Gastrocnemius medialis (tissue), 4 donors: ENCODE measurements around the gene IMPA2. TPM values are rescaled to one million over a fixed set of nuclear protein-coding genes. Genes with fewer than 3 reads are reported as not detected.

ENCODE experiments used
- ATAC-seq, 2 donors: fragments of 150-250 bp; one replicate each; pipeline ENCODE4 v1.9.1; 2016
- DNase-seq, 2 donors: peaks; one replicate each; pipeline ENCODE4 v3.0.0-alpha.2; 2019
- H3K27ac ChIP-seq, 4 donors: fragments of 200-600 bp; sonication (generic); 1 replicate in 1 of 4; 2 replicates in 3 of 4; pipeline ENCODE4 v1.5.1; 2016 to 2018; ENCODE audit warnings: mild to moderate bottlenecking in 2 of 4, moderate library complexity in 1 of 4
- H3K27me3 ChIP-seq, 3 donors: fragments of 200-600 bp; sonication (generic) in 2 of 3; 1 replicate in 1 of 3; 2 replicates in 2 of 3; pipeline versions ENCODE4 v1.5.1 to v1.6.0; 2016 to 2019; ENCODE audit warnings: mild to moderate bottlenecking in 1 of 3, moderate library complexity in 1 of 3
- H3K36me3 ChIP-seq, 2 donors: fragments of 200-600 bp; sonication (generic) in 1 of 2; one replicate each; pipeline ENCODE4 v1.5.1; 2017 to 2018
- H3K4me1 ChIP-seq, 2 donors: fragments of 200-600 bp; sonication (generic) in 1 of 2; one replicate each; pipeline ENCODE4 v1.5.1; 2016 to 2017; ENCODE audit warnings: mild to moderate bottlenecking in 2 of 2
- H3K4me3 ChIP-seq, 4 donors: fragments of 200-600 bp; sonication (generic) in 3 of 4; 1 replicate in 1 of 4; 2 replicates in 3 of 4; pipeline ENCODE4 v1.5.1; 2016 to 2019; ENCODE audit warnings: mild to moderate bottlenecking in 2 of 4
- H3K9me3 ChIP-seq, 3 donors: fragments of 200-600 bp; sonication (generic) in 2 of 3; 1 replicate in 1 of 3; 2 replicates in 2 of 3; pipeline ENCODE4 v1.5.1; 2016 to 2019
- CTCF ChIP-seq, 5 experiments: fragments of 450-650 bp in 3 of 5; fragments of 200-600 bp in 2 of 5; sonication (generic) in 2 of 5; IDR thresholded peaks in 4 of 5; conservative IDR thresholded peaks in 1 of 5; 1 replicate in 4 of 5; 2 replicates in 1 of 5; pipeline ENCODE4 v1.5.1; 2016 to 2019; ENCODE audit warnings: antibody characterized with exemption in 5 of 5, mild to moderate bottlenecking in 3 of 5, moderate library complexity in 3 of 5
- POLR2A ChIP-seq, 2 donors: fragments of 450-650 bp; IDR thresholded peaks; one replicate each; pipeline ENCODE4 v1.6.1; 2017; ENCODE audit warnings: antibody characterized with exemption in 2 of 2, mild to moderate bottlenecking in 2 of 2, moderate library complexity in 2 of 2
- in situ Hi-C, 4 donors: fragments of 200-750 bp; cut with MboI; loops; one replicate each; pipeline versions ENCODE4 v1.15.0 to v1.8.0; 2017; ENCODE audit warnings: low sequenced_read_pairs in 4 of 4
- intact Hi-C: fragments of 100-400 bp; cut with DNase I; formaldehyde crosslinking; loops from one replicate; pipeline ENCODE4 v1.15.1; 2023; ENCODE audit warnings: low total_unique reads
- total RNA-seq, 4 donors: library from RNA; depleted of rRNA; stranded (reverse); fragments of >200 nt; gene quantifications; one replicate each; pipeline versions ENCODE4 v1.1.0 to v1.2.3, GENCODE V29; 2016

The IMPA2 gene
- total RNA-seq, 4 donors from 2014 or later = 245 to 391 (median 274) TPM

DNA sequence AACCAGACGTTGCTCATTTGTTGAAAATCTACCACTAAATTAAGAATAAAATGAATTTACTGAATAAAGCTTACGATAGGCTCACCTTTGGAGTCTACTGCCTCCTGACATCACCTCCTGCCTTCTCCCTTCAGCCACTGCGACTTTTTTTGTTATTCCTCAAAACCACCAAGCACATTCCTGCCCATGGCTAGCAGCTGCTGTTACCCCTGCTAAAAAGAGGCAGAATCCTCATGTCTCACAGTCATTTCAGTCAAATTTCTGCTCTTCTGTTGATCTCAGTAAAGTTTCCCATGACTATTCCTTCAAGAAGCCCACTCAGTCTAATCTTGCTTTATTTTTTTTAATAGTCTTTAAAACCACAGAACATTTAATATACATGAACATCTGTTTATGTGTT is 71.6 kb downstream of the IMPA2 start:
- intact Hi-C loops (no loop called here), in situ Hi-C loops (loop anchor here in 1 of 4 donors (25.0 kb wide), 1 partner anchor 109 kb away; no protein-coding TSS in a partner anchor)
- no peaks in the 10 kb centered on the region for H3K9me3 ChIP-seq
- no peak overlapping the region for H3K27ac ChIP-seq
- no peaks in the 10 kb centered on the region for H3K27me3 ChIP-seq
- no peak overlapping the region for H3K4me3 ChIP-seq
- ATAC-seq (no peak), DNase-seq (no peak)
- no peaks in the 10 kb centered on the region for H3K36me3 ChIP-seq
- TF ChIP-seq POLR2A (IDR thresholded peaks at IDR 0.05) (no peak), CTCF (IDR thresholded peaks at IDR 0.05 in 4 of 5, conservative IDR thresholded peaks at IDR 0.05 in 1 of 5) (no peak)
- H3K4me1 ChIP-seq = no peaks in the 10 kb centered on the region

DNA sequence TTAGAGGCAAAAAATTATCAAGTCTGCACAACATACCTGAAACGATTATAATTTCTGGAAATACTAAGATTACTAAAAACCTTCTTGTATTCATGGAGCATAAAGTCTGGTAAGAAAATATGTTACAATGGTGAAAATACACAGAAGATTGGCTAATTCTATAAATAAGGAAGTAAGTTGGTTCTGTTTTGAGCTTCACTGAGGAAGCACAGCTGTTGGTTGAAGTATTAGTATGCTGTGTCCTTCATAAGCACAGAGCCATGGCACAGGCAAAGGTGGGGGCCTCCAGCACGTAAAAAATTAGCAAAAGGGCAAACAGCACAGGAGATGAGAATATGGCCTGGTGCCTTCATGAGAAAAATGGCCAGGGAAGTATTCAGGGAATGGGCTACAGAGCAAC is 72.0 kb downstream of the IMPA2 start:
- Histone ChIP-seq H3K4me3 (no peak overlapping the region), H3K27ac (no peak overlapping the region), H3K9me3 (no peaks in the 10 kb centered on the region), H3K4me1 (no peaks in the 10 kb centered on the region), H3K36me3 (no peaks in the 10 kb centered on the region), H3K27me3 (no peaks in the 10 kb centered on the region)
- in situ Hi-C loops (loop anchor here in 1 of 4 donors (25.0 kb wide), 1 partner anchor 109 kb away; no protein-coding TSS in a partner anchor), intact Hi-C loops (no loop called here)
- no peak for TF ChIP-seq CTCF (IDR thresholded peaks at IDR 0.05 in 4 of 5, conservative IDR thresholded peaks at IDR 0.05 in 1 of 5)
- TF ChIP-seq POLR2A (IDR thresholded peaks at IDR 0.05) = no peak
- no peak for ATAC-seq
- no peak for DNase-seq

GRCh38 chr18:12056034-12056883 is 75.0 kb downstream of the IMPA2 start:
- in situ Hi-C loops (loop anchor here in 1 of 4 donors (25.0 kb wide), 1 partner anchor 106 kb away; no protein-coding TSS in a partner anchor), intact Hi-C loops (no loop called here)
- no peaks in the 10 kb centered on the region for H3K27me3 ChIP-seq
- ATAC-seq (no peak), DNase-seq (no peak)
- H3K4me1 ChIP-seq = no peaks in the 10 kb centered on the region
- TF ChIP-seq POLR2A (IDR thresholded peaks at IDR 0.05) = no peak
- no peak for TF ChIP-seq CTCF (IDR thresholded peaks at IDR 0.05 in 4 of 5, conservative IDR thresholded peaks at IDR 0.05 in 1 of 5)
- H3K36me3 ChIP-seq = no peaks in the 10 kb centered on the region
- no peak overlapping the region for H3K27ac ChIP-seq
- no peak overlapping the region for H3K4me3 ChIP-seq
- no peaks in the 10 kb centered on the region for H3K9me3 ChIP-seq

- ATAC-seq = no peak
- in situ Hi-C loops = loop anchor here in 1 of 4 donors (25.0 kb wide), 1 partner anchor 105 kb away; no protein-coding TSS in a partner anchor
These were observed 75.6 kb downstream of the IMPA2 start for GRCh38 chr18:12056884-12057402.

More at GRCh38 chr18:12056884-12057402, 75.6 kb downstream of the IMPA2 start:
- intact Hi-C loops = no loop called here
- Histone ChIP-seq H3K27me3 (no peaks in the 10 kb centered on the region), H3K4me3 (no peak overlapping the region), H3K4me1 (no peaks in the 10 kb centered on the region), H3K9me3 (no peaks in the 10 kb centered on the region), H3K36me3 (no peaks in the 10 kb centered on the region), H3K27ac (no peak overlapping the region)
- DNase-seq = no peak
- TF ChIP-seq POLR2A (IDR thresholded peaks at IDR 0.05) (no peak), CTCF (IDR thresholded peaks at IDR 0.05 in 4 of 5, conservative IDR thresholded peaks at IDR 0.05 in 1 of 5) (no peak)
